GM12892 (cell line): Measurements from ENCODE around the gene PPP6R2.

Source experiments
- POLR2A ChIP-seq: IDR thresholded peaks from 2 replicates; pipeline ENCODE4 v1.6.1; 2011; ENCODE audit warnings: low read depth, low read length, control low read depth
- POLR2AphosphoS5 ChIP-seq: IDR thresholded peaks from 2 replicates; pipeline ENCODE4 v1.6.1; 2011; ENCODE audit warnings: low read depth, low read length, control low read depth
- TAF1 ChIP-seq: IDR thresholded peaks from 2 replicates; pipeline ENCODE4 v1.6.1; 2011; ENCODE audit warnings: low read depth, mild to moderate bottlenecking, control low read depth, low read length, borderline replicate concordance

DNA sequence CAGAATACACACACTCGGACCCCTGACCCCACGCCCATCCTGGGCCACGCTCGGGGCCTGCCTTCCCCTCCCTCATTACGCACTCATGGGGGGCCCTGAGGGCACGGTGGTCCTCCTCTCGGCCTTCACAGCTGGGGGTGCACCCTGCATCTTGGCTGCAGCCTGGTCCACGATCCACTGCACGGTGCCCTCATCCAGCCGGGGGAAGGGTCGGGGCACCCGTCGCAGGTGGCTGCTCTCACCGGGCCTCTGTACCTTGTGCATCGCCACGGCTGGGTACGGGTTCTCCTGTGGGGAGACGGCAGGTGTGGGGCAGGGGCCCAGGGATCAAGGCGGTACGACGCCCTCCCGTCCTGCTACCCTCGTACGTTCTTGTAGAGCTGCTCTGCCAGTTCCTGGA lies 121.3 kb downstream of the PPP6R2 start:
- TF ChIP-seq POLR2A (no peak), POLR2AphosphoS5 (no peak), TAF1 (no peak)
